HG02840 (cell line): ENCODE data around the gene AGAP1.

ENCODE experiments used
- ATAC-seq: cut with Tn5 transposase; IDR thresholded peaks from one replicate; pipeline ENCODE4 v1.9.1; 2021; ENCODE audit warnings: mild to moderate bottlenecking, moderate library complexity, moderate number of reproducible peaks; ENCODE audit not compliant: unreplicated experiment, low FRiP score

The AGAP1 gene

DNA sequence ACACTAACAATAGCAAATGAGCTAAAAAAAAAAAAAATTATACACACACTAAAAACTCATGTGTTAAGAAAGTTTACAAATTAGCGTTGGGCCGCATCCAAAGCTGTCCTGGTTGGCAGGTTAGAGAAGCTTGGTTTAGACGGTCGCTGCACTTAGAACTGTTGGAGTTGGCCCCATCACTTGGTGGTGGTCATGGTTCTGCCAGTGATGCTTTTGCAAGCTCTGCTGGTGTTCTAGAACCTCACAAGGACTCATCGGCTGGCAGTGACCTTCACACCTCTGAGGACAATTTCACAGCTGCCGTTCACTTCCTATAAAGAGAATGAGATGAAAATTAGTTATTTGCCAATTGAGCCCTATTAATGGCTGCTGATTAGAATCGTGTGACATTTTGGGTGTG, 229.0 kb downstream of the AGAP1 start:
- no peak for ATAC-seq

- ATAC-seq, result no peak
These were observed 229.5 kb downstream of the AGAP1 start for GRCh38 chr2:235723371-235723770.

- no peak for ATAC-seq
These were observed 230.1 kb downstream of the AGAP1 start for GRCh38 chr2:235723811-235724465.

DNA sequence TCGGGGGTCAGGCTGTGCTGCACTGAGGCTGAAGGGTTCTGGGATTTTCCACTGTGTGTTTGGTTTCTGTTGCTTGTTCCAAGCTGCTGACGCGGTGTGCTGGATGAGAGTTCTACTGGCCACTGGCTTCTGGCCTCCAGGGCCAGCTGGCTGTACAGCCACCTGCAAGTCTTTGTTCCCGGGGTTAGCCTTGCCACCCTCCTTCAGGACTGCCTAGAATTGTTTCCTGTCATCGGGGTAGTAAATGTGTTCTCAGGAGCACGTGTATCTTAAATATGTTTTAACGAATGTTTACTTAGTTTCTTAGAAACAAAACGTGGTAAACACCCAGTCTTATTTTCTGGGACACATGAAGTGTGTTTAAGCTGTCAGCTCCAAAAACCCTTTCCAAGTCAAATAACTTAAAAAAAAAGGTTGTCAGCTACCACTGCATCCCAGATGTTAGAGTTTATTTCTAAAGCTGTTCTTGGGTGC, 231.2 kb downstream of the AGAP1 start:
- ATAC-seq, result no peak

GRCh38 chr2:235725841-235726240, 232.0 kb downstream of the AGAP1 start:
- ATAC-seq, result no peak

- ATAC-seq, result no peak
These were observed 232.7 kb downstream of the AGAP1 start for GRCh38 chr2:235726554-235726953.

DNA sequence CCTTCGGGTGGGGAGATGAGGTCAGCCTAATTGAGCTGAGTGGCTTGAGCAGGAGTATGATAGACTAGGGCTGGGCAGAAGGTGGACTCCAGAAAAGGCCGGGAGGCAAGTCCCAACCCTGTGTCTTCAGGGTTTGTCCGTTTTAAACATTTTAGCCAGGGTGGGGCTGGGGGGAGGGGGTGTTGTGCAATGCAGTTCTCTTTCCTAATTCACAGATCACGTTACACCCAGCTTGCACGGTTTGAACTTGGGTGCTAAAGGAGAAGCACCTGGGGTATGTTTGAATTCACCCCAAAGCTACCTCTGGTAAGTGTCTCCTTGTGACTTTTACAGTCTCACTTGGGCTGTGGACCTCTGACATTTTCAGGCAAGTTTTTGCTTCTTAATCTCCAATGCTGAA, 233.3 kb downstream of the AGAP1 start:
- no peak for ATAC-seq

DNA sequence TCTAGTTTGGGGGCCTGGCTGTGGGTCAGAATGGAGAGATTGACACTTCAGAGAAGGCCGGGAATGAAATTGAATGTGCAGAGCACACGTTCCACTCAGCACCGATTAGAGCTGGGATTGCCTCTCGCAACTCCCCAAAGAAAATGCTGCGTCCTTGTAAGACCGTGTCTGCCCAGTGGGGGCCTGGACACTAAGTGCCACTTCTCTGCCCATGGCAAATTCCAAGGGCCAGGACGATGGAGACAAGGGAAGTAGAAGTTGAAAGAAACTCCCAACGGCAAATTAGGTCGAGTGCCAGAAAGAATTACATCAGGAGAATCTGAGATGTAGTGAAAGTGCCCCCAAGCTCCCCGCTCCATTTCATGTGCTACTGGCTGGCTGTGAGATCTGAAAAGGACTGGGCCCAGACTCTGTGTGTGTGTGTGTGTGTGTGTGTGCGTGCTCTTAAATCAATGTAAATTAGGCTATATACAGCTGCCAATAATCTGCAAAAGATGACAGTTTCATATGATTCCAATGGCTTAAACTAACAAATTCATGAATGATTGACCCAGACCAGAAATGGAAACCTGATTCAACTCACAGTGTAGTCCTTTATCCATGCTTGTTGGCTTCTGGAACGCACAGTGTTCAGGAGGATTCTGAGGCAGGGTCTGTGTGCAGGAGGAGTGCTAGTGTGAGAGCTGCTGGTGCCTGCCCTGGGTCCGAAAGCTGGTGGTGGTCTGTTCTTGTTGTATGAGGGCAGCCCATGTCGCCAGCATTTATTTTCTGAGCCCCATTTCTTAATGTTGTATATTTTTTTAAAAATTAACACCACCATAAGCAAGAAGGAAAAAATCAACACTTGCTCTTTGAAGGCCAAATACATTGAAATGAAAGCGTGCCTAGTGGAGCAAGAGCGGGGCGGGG, 234.3 kb downstream of the AGAP1 start:
- no peak for ATAC-seq

DNA sequence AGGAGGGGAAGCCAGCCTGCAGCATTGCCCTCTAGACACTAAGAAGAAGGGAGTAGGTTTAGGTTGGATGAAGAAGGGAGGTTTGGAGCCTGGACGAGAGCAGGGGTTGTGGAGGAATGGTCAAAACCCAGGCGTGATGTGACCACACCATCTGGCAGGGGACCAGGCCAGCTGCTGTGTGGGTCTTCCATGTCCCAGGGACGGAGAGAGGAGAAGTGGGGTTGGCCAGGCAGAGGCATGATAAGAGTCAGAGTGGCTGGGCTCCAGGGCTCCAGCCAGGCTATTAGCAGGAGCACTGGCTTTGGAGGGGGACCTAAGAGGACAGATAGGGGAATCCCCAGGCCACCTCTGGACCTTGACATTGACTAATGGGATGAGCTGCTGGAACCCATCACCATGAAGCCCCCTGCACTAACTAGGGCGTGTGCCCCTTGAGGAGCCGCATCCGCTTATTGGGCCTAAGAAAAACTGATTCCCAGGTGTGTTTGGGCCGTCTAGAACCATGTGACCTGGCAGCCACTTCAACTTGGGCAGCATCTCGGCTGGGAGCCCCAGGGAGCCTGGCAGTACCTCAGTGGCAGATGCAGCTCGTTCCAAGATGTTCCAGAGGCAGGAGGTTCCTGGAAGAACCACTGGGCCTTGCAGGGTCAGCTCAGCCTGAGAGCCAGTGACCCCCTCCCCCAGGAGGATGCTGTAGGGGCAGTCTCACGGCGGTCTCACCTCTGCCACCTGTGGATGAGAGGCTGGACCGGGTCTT, 235.1 kb downstream of the AGAP1 start:
- ATAC-seq, result no peak

- ATAC-seq, result no peak
These were observed 235.7 kb downstream of the AGAP1 start for GRCh38 chr2:235729557-235729947.

GRCh38 chr2:235730115-235730514, 236.3 kb downstream of the AGAP1 start:
- no peak for ATAC-seq

- no peak for ATAC-seq
These were observed 239.9 kb downstream of the AGAP1 start for GRCh38 chr2:235733761-235734160.

GRCh38 chr2:235734168-235734567, 240.3 kb downstream of the AGAP1 start:
- no peak for ATAC-seq

GRCh38 chr2:235734688-235735231, 240.9 kb downstream of the AGAP1 start:
- no peak for ATAC-seq

GRCh38 chr2:235737396-235737795, 243.6 kb downstream of the AGAP1 start:
- ATAC-seq, result no peak

- no peak for ATAC-seq
These were observed 244.0 kb downstream of the AGAP1 start for GRCh38 chr2:235737840-235738239.

- no peak for ATAC-seq
These were observed 246.0 kb downstream of the AGAP1 start for GRCh38 chr2:235739704-235740415.

- ATAC-seq, result no peak
These were observed 247.0 kb downstream of the AGAP1 start for GRCh38 chr2:235740821-235741220.

GRCh38 chr2:235744161-235744560, 250.3 kb downstream of the AGAP1 start:
- no peak for ATAC-seq

GRCh38 chr2:235745597-235745996, 251.8 kb downstream of the AGAP1 start:
- ATAC-seq, result no peak
